SIG-M5 treated with dmso at 0.1 percent for 504 hours (cell line): Measurements from ENCODE around the gene GRIK4.
A peak's percentile ranks its signal among the peaks of the same experiment; 100 is the strongest.

Source experiments
- DNase-seq: peaks from one replicate; lab custom pipeline; 2025; ENCODE audit not compliant: unreplicated experiment; lab: John Stamatoyannopoulos, UW

GRIK4 gene

DNA sequence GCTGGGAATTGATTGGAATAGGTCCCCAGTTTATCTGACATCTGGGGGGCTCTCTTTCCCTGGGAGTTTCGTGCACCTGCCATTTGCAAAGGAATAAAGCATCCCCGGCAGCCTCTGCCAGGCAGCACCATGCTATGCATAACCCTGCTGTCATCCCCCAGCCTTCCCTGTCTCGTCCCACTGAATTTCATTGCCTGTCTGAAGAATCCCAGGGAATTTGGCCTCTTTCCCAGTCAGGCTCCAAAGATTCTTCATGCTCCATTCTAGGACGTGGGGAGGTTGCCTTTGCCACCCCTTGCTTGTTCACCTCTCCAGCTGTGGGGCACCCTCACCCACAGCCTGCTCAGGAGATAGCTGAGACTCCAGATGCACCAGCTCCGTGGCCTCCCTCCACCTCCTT is 317.3 kb downstream of the GRIK4 start:
- no peak for DNase-seq

DNA sequence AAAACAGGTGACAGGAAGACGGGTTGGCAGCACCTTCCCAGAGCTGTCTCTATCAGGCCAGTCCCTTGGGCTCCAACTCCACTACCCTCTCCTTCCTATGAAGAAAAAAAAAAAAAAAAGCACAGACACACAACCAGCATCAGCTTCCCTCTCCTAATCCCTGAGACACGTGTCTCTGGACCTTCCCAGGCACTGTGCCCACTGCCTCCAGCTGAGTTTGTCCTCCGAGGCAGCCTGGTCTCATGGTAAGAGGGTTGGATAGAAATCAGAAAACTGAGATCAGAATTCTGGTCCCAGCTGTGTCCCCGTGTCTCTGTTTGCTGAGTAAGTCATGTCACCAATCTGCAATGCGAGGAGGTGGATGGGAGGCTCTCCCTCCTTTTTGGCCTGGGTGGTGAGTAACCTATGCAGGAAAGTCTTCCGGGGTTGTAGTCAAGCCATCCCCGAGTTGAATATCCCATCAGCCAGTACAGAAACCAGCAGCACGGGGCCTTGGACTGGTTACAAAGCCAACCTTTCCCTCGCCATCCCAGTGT is 318.6 kb downstream of the GRIK4 start:
- no peak for DNase-seq

DNA sequence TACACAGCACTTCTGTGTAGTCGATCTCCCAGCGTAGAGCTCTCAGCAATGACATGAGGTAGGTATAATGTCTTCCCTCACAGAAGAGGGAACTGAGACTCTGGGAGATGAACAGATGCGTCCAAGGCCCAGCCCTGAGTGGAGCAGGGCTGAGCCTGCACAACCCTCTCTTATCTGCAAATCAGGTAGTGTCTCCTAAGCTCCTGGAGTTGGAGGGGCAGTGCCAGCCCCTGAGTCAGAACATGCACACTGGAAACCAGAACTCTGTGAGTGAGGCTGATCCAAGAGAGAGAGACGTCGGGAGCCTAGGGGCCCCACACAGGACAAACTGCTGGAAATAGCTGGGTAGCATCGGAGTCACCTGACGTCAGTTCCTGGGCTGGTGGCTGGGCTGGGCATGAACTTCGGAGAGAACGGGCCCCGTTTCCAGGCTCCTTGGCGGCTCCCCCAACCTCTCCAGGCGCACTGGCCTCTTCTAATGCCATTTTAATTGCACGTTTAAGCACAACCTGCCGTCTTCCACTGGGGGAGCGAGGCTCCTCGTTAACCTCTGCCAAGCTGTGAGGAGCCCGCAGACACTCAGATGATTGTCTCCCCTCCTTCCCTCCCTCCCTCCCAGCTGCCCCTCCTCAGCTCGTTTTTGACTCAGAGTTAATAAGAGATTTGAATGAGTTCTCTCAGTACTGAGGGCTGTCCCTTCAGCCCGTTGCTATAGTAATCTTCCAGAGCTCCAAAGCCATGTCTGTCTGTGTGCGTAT is 321.1 kb downstream of the GRIK4 start:
- DNase-seq: no peak

DNA sequence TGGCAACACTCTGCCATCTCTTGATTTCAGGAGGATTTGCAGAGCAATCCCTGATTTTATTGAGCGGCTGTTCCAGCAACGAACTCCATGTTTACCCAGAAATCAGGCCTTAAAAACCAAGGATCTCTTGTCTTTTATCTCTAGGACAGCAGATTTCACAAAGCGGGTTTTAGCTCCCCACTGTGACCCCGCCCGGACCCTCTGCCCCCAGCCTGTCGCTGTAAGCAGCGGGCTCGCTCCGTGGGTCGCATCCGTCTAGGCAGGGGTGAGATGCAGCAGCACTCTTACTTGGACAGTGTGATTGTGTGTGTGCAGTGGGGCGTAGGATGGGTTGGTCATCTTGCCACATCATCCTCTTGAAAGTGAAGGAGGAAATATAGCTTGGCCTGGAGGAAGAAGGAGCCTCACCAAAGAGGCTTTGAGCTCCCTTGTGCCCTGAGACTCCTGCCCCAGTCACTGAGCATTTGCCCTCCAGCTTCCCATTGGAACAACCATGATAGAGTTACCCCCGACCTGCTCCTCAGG is 323.2 kb downstream of the GRIK4 start:
- DNase-seq: no peak

DNA sequence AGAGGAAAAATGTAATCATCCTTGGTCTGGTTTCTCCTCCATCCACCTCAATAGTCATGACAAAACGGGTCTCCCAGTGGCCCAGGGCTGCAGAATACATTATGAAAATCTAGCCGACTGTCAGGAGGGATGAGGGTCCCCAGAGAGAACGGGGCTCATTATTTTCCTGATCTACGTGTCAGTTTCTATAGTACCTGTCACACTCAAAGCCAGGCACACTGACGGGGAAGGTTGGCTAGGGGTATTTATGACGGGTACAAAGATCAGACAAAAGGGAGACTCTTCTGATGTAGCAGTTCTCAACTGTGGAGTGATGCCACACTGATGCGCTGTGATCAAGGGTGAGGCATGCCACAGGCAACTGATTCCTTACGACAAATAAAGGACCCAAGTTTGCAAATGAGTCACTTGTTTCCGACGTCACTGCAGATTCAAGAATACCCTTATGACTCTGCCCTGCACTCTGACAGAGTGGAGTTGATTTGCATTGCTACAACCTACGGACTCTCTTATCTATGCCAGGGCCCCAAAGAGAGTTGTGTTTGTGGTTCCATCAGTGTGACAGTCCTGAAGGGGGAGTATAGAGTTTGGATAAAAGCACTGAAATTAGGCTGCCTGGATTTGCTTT is 324.2 kb downstream of the GRIK4 start:
- DNase-seq: no peak

DNA sequence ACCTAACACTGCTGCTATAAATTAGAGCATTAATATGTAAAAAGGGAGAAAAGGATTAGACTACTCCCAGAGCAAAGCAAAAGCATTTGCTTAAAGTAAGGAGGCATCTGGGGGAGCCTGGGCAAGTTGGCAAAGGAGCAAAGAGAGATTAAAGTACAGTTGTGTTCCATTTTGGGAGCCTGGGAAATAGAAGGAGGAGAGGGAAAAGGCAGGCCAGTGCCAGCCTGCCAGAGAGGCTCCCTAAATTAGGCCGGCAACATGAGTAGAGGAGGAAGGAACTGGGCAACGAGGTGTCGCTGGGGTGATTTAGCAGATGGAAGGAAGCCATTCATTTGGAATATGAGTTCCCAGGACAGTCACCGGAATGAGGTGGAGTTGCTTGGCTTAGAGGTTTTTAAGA is 326.1 kb downstream of the GRIK4 start:
- no peak for DNase-seq

DNA sequence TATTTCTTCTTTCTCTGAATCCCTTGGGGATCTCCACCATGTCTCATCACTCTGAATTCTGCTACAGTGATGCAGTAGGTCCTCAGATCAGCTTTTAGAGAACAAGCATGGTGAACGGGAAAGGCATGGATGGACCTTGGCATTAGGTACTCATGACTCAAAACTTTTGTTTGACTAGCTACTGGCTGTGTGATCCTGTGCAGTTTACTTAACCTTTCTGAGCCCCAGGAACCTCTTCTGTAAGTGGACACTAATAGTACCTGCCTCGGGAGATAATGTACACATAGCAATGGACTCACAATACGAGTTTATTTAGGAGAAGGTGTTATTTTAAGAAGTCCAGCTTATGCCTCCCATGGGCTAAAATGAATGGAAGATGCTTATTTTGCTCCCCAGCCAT is 327.7 kb downstream of the GRIK4 start:
- no peak for DNase-seq

DNA sequence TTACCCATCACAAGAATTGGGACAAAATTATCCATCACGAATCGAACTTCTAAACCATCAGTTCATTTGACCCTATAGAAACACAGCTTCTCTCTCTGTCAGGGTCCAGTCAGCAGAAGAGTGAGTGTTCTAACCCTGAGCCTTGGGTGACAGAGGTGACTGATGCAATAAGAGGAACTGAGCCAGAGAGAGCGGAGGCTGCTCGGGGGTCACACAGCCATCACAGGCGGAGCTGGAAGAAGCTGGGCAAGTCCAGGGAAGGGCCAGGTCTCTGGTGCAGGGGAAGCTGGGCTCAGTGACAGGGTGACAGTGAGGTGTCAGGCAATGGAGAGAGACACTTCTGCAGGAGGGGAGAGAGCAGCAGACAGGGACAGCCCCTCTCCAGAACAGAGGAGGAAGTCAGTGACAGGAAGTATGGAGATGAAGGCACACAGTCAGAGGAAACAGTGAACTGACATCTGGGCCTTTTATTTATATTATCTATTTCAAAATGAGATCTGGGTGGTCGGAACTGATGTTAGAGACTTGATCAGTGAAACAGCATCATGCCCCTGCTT is 328.4 kb downstream of the GRIK4 start:
- peak; percentile 61 for DNase-seq

DNA sequence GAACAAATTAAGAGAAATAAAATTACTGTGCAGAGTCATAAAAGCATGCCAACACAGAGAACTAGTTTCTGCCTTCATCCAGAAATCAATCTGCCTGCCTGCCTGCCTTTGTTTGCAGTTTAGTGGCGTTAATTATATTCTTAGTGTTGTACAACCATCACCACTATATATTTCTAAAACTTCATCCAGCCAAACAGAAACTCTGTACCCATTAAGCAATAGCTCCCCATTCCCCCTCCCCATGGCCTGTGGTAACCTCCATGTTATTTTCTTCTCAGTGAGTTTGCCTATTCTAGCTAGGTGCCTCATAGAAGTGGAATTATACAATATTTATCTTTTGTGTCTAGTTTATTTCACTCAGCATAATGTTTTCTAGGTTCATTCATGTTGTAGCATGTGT is 329.1 kb downstream of the GRIK4 start:
- no peak for DNase-seq

DNA sequence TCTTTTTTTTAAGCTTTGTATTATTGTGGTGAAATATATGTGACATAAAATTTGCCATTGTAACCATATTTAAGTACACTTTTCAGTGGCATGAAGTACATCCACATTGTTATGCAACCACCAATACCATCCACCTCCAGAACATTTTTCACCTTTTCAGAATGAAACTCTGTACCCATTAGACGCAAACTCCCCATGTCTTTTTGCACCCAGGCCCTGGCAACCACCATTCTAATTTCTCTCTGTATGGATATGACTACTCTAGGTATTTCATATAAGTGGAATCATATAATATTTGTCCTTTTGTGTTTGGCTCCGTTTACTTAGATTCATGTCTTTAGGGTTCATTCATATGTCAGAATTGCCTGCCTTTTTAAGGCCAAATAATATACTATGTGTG is 329.5 kb downstream of the GRIK4 start:
- DNase-seq: no peak

DNA sequence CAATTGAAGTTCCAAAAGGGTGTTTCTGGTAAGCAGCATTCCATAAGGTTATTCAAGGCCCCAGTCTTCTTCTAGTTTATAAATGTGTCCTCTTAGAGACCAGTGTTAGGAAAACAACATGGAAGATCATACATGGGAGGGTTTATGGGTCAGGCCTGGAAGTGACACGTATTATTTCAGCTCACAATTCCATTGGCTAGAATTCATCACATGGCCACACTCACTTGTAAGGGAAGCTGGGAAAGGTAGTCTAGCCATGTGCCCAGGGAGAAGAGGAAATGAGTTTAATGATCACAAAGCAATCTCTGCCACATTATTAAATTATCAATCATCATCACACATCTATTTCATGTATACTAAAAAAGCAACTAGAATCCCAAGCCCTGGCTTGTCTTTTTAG is 330.6 kb downstream of the GRIK4 start:
- DNase-seq: no peak

DNA sequence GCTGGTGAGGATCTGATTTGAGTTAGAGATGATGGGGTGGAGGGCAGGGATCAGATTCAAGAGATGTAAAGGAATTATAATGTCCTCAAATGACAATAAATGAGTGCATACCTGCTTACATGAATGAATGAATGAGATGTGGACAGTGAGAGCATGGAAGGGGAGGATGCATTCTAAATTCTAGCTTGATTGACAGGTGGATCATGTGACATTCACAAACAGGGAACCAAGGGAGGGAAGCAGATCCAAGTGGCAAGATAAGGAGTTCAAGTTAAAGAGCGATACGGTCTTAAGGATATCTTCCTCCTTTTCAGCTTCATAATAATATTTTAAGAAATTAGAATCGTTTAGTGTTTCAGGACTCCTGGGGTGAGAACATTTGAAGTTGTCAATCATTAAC is 341.9 kb downstream of the GRIK4 start:
- DNase-seq: no peak

DNA sequence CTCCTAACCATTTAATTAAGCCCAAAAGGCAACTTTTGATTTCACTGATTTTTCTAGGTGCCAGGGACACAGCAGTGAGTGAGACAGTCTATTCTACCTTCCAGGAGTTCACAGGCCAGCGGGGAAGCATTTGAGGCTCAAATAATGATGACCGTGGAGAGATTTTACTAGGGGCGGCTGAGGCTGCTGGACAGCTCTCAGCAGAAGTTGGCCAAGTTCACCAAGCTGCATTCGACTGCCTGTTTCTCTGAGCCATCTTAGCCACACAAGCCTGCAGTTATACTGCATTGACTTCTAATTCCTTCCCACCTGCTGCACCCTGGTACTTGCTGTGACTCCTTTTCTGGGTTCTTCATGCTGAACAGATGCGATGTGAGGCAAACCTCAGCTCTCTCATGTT is 343.4 kb downstream of the GRIK4 start:
- DNase-seq: no peak

DNA sequence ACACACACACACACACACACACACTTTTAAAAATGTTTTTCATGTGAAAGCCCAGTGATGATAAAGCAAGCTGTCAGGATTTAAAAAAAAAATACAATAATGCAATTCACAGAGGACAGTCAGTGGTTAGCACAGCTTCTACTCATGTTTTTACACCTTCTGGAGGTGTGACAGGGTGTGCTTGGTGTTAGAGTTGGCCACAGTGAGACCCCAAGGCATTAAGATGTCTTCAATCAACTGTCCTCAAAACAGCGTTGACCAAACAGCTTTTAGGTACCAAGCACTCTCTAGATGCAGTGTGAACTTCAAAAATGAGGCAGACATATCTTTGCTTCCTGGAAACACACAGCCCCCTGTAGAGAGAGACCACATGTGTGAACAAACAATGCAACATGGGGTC is 346.0 kb downstream of the GRIK4 start:
- DNase-seq: no peak

DNA sequence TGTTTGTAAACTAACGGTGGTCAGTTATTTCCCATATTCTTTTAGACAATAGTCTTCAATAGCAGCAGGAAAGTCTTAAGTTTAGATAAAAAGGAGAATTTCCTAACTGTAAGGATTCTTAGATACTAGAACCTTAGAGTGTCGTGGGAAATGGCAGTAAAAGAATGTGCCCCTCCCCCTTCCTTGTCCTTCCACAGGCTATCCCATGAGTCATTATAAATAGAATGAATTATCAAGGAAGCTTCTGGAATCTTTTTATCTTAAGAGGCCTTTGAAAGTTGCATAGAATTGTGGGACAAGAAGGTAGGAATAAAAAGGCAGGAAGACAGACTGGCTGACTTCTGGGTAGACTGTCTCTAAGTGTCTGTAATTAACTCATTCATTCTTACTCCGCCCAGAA is 347.2 kb downstream of the GRIK4 start:
- DNase-seq: no peak

DNA sequence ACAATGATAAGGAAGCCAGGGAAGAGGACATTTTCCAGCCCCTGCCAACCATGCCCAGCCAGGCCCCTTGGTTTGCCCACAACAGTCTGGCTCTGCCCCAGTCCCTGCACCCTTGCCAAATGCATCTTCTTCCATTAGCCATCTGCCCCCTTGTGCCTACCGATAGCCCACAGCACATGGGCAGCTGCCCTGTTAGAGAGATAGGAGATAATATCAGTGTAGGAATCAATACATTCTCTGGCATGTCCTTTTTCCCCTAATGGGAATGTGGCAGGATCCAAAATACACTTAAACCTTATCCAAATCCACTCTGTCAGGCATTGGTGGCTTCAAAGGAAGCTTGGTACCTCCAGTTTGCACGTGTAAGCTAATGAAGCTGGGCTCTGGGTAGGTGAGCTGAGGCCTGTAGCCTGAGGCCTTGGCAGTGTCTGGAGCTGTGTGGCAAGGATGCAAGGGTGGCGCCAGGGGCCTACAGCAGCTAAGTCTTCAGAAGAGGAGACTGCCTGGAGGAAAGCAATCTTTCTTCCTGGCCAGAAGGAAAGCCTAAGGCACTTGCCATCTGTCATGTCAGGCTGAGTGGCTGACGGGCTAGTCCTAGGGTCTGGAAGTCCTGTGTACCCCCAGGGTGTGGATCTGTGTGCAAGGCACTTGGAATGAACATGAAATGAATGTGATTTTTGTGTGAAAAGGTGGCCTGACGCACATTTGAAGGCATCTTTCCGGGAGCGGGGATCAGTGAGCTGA is 348.2 kb downstream of the GRIK4 start:
- DNase-seq: no peak

DNA sequence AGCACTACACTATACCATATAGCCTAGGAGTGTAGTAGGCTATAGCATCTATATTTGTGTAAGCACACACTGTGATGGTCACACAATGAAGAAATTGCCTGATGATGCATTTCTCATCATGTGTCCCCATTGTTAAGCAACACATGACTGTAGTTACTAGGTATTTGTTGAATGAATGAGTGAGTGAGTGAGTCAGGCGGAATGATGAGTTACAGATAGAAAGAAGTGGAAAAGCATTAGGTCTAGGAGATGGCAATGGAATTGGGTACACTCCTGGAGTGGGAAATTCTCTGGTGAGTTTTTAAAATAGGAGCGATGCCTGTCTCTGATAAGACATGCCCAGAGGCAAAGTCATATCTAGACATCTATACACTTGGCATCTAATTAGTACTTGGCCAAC is 351.8 kb downstream of the GRIK4 start:
- no peak for DNase-seq

DNA sequence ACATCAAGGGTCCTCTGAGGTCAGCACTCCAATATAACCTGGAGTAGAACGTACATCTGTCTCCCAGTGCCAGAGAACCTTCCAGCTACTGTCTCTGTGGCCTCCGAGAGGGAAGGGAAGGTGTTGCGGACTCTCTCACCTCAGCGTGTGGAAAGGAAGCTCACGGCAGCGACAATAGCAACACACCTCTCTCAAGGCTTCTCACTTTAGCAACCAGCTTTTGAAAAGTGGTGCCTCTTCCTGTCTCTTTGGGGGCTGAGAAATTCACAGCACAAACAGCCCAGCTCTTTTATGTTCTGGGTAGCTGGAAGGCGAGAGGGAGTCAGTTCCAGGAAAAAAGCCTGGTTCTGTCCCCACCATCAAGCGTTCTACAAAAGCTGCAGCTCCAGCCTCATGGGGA is 355.5 kb downstream of the GRIK4 start:
- no peak for DNase-seq

DNA sequence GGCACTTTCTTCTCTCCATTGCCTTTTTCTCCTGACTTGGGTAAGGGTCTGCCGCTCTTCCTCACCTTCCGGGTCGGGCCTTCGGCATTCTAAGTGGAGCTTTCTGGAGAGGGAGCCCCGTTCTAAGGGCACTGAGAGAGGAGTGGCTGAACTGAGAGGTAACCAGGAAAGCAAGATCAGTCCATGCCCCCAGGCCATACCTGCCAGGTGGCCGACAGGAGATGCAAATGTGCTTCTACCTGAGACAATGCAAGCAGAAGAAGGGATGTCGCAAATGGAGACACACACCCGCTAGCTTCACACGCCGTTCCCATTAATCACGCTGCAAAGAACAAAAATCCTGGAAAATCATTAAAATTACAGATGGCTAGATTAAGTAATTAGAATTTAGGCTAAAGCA is 356.0 kb downstream of the GRIK4 start:
- DNase-seq: no peak

DNA sequence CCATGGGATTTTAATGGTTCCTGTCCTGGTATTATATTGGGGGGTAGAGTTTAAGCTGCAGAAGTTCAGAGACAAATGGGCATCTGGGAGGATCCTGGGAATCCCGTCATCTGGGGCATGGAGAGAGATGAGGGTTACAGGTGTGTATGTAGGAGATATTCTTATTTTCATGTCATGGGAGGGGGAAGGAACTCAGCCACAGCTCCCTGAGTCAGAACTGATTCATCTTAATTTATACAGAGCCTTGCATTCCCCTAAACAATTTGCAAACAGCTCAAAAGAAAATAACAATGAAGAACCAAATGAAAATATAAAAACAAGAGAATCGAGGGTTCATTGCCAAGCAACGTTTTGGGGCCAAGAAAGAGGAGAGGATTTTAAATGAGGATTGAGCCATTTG is 356.4 kb downstream of the GRIK4 start:
- no peak for DNase-seq

DNA sequence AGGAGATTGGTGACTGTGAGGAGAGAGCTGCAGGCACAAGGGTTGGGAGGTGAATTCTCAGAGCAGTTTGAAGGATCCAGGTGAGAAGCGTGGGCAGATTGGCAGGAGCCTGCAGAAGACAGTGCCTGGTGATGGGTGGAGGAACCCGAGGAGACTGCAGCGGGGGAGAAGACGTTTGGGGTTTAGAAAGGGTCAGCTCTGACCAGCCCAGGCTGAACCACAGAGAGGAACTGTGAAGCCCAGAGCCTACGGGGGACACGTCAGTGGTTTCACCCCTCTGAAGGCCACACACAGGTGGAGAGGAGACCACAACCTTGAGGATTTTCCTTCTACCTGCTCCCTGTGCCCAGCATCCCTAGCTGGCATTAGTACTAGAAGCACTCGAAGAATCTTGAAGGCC is 357.5 kb downstream of the GRIK4 start:
- DNase-seq: no peak
